CD4-positive, alpha-beta T cell (primary cell): Measurements from ENCODE around the gene ITGB6. TPM values are rescaled to one million over a fixed set of nuclear protein-coding genes. Genes with fewer than 3 reads are reported as not detected.

ENCODE experiments used
- ATAC-seq: fragments of 200-7000 bp; cut with Tn5 transposase; one replicate; pipeline ENCODE4 v1.10.0; 2022; ENCODE audit warnings: mild to moderate bottlenecking; ENCODE audit not compliant: poor library complexity
- CTCF ChIA-PET: fragments of 350-600 bp; sonication (Branson Sonifier 250); formaldehyde crosslinking; loops from one replicate; lab custom pipeline; 2021; ENCODE audit warnings: antibody characterized with exemption, inconsistent platforms; lab: Charles Lee
- POLR2A ChIA-PET: fragments of 350-600 bp; sonication (Branson Sonifier 250); formaldehyde crosslinking; loops from one replicate; lab custom pipeline; 2021; ENCODE audit warnings: antibody characterized with exemption, inconsistent platforms; lab: Charles Lee
- DNase-seq, 14 experiments: peaks; one replicate each; pipeline ENCODE4 v3.0.0-alpha.2; 2013 to 2020; ENCODE audit warnings: mixed read lengths in 2 of 14
- H3K27ac ChIP-seq, 2 donors: one replicate each; pipeline versions ENCODE4 v1.5.1 to v1.7.0; 2013; ENCODE audit warnings: low read length in 2 of 2, low read depth in 1 of 2, mild to moderate bottlenecking in 1 of 2
- H3K27me3 ChIP-seq, 2 experiments: 1 replicate in 1 of 2; 2 replicates in 1 of 2; pipeline versions ENCODE4 v1.6.1 to v1.7.0; 2013; ENCODE audit warnings: low read length in 2 of 2, control low read depth in 1 of 2, mild to moderate bottlenecking in 1 of 2, moderate library complexity in 1 of 2; ENCODE audit not compliant: insufficient read depth in 2 of 2, control insufficient read depth in 1 of 2
- H3K36me3 ChIP-seq: one replicate; pipeline ENCODE4 v1.6.1; 2013; ENCODE audit warnings: low read length, control low read depth; ENCODE audit not compliant: insufficient read depth
- H3K4me1 ChIP-seq: one replicate; pipeline ENCODE4 v1.6.1; 2013; ENCODE audit warnings: low read length, control low read depth; ENCODE audit not compliant: insufficient read depth
- H3K4me3 ChIP-seq: one replicate; pipeline ENCODE4 v1.5.1; 2013; ENCODE audit warnings: mild to moderate bottlenecking, low read length, moderate library complexity
- H3K9me3 ChIP-seq, 2 experiments: 1 replicate in 1 of 2; 2 replicates in 1 of 2; pipeline versions ENCODE4 v1.6.1 to v1.7.0; 2013; ENCODE audit warnings: low read length in 2 of 2, mild to moderate bottlenecking in 2 of 2, control low read depth in 1 of 2, moderate library complexity in 1 of 2; ENCODE audit not compliant: control insufficient read depth in 1 of 2, insufficient read depth in 1 of 2
- H3K27ac Mint-ChIP-seq: one replicate; pipeline ENCODE4 v1.8.0; 2020; ENCODE audit warnings: mixed read lengths
- H3K27me3 Mint-ChIP-seq: one replicate; pipeline ENCODE4 v1.8.0; 2021; ENCODE audit warnings: mixed read lengths
- H3K36me3 Mint-ChIP-seq: one replicate; pipeline ENCODE4 v1.8.0; 2021; ENCODE audit warnings: low read depth, mixed read lengths
- H3K4me1 Mint-ChIP-seq: one replicate; pipeline ENCODE4 v1.8.0; 2021; ENCODE audit warnings: low read depth, mixed read lengths
- H3K4me3 Mint-ChIP-seq: one replicate; pipeline ENCODE4 v1.8.0; 2020; ENCODE audit warnings: mild to moderate bottlenecking, mixed read lengths
- H3K9me3 Mint-ChIP-seq: one replicate; pipeline ENCODE4 v1.8.0; 2020; ENCODE audit warnings: mixed read lengths
- intact Hi-C, 2 experiments: fragments of 100-400 bp; cut with DNase I in 1 of 2; cut with micrococcal nuclease in 1 of 2; formaldehyde crosslinking; loops; one replicate each; pipeline versions ENCODE4 v1.15.1 to v1.9.0; 2023 to 2025; cut with DNase I, micrococcal nuclease
- total RNA-seq, 174 experiments: library from RNA in 2 of 174; stranded (reverse) in 2 of 174; gene quantifications; one replicate each; pipeline ENCODE4 v1.2.3 and lab custom pipeline; 2021 to 2026
- TF ChIP-seq, protein P1 (sequence below): fragments of 200-600 bp; IDR thresholded peaks from one replicate; pipeline ENCODE4 v1.8.0; 2022; ENCODE audit warnings: antibody characterized with exemption, mild to moderate bottlenecking

Gene ITGB6
- total RNA-seq, 2 experiments from 2014 or later = not detected

DNA sequence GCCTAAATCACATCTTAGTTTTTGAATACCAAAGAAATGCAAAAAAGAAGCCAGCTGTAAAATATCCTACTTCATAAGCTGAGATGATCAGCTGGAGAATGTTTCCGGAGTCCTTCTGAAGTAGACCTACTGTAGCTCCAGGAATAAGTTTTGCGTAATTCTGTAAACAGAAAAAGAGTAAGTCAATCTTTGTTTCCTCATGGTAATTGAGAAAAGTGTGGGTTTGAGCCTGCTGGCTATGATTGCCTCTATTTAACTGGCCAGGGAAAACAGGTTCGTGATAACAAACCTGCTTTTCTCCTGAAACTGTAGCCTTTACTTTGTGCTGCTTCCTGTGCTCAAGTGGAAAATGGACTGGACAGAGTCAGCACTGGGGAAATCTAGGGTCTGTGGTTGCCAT, 58.2 kb downstream of the ITGB6 start:
- H3K9me3 Mint-ChIP-seq = no peaks in the 10 kb centered on the region
- intact Hi-C loops = no loop called here
- H3K4me1 Mint-ChIP-seq = no peaks in the 10 kb centered on the region
- ChIA-PET CTCF (interaction anchor here (3.3 kb wide), 1 partner anchor 10 kb away, joined by 8 read pairs; no protein-coding TSS in a partner anchor), POLR2A (no interaction called here)
- no peak overlapping the region for H3K4me3 ChIP-seq
- H3K4me1 ChIP-seq = no peaks in the 10 kb centered on the region
- H3K27me3 ChIP-seq = peaks cover 0 to 14% of the 10 kb centered on the region in 2 experiments
- ATAC-seq = no peak
- no peak for DNase-seq
- H3K36me3 Mint-ChIP-seq = no peaks in the 10 kb centered on the region
- H3K27me3 Mint-ChIP-seq = no peaks in the 10 kb centered on the region
- TF ChIP-seq, protein P1, sequence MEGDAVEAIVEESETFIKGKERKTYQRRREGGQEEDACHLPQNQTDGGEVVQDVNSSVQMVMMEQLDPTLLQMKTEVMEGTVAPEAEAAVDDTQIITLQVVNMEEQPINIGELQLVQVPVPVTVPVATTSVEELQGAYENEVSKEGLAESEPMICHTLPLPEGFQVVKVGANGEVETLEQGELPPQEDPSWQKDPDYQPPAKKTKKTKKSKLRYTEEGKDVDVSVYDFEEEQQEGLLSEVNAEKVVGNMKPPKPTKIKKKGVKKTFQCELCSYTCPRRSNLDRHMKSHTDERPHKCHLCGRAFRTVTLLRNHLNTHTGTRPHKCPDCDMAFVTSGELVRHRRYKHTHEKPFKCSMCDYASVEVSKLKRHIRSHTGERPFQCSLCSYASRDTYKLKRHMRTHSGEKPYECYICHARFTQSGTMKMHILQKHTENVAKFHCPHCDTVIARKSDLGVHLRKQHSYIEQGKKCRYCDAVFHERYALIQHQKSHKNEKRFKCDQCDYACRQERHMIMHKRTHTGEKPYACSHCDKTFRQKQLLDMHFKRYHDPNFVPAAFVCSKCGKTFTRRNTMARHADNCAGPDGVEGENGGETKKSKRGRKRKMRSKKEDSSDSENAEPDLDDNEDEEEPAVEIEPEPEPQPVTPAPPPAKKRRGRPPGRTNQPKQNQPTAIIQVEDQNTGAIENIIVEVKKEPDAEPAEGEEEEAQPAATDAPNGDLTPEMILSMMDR = no peak
- H3K4me3 Mint-ChIP-seq = no peak overlapping the region
- H3K27ac ChIP-seq = no peak overlapping the region
- no peaks in the 10 kb centered on the region for H3K36me3 ChIP-seq
- no peak overlapping the region for H3K27ac Mint-ChIP-seq
- H3K9me3 ChIP-seq = no peaks in the 10 kb centered on the region

DNA sequence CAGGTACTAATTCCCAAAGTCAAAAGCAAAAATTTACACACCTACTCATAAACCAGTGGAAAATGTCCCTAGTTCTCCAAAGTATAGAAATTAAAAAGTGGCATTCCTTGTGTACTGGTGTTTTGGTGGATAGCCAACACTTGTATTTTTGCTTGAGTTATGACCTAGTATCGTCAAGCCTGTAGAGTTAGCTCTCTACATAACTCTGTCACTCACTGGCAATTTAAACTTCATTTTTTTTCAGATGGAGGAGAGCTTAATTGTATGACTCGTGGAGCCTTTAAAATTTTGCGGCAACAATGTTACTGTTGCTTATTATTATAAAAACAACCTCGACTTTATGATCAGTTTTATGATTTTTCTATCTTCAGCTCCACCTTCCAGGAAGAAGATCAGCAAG, 58.7 kb downstream of the ITGB6 start:
- Mint-ChIP-seq H3K4me3 (no peak overlapping the region), H3K9me3 (no peaks in the 10 kb centered on the region), H3K36me3 (no peaks in the 10 kb centered on the region), H3K4me1 (no peaks in the 10 kb centered on the region), H3K27me3 (no peaks in the 10 kb centered on the region), H3K27ac (no peak overlapping the region)
- TF ChIP-seq, protein P1 = no peak
- ChIA-PET CTCF (interaction anchor here (3.3 kb wide), 1 partner anchor 10 kb away, joined by 8 read pairs; no protein-coding TSS in a partner anchor), POLR2A (no interaction called here)
- Histone ChIP-seq H3K36me3 (no peaks in the 10 kb centered on the region), H3K4me3 (no peak overlapping the region), H3K27ac (no peak overlapping the region), H3K27me3 (peaks cover 0 to 14% of the 10 kb centered on the region in 2 experiments), H3K9me3 (no peaks in the 10 kb centered on the region), H3K4me1 (no peaks in the 10 kb centered on the region)
- intact Hi-C loops = no loop called here
- DNase-seq (no peak), ATAC-seq (no peak)

DNA sequence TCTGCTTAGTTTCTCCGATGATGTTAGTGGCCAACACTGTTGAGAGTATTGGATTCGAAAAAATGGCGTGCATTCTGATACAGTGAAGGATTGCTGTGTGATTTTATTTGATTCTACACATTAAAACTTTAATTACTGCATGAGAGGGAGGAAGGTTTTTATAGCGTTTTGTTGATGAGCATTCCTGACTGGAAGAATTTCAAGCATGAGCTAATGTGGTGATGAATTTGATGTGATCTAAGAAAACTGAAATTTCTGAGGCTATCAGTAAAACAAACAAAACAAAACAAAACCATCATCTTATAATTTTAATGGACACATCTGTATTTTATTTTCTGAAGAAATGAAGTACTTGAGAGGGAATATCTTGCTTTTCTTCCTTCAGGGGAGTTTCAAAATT, 59.6 kb downstream of the ITGB6 start:
- CTCF ChIA-PET = interaction anchor here (3.3 kb wide), 1 partner anchor 9 kb away, joined by 8 read pairs; no protein-coding TSS in a partner anchor
- H3K27ac ChIP-seq = no peak overlapping the region
- no peak overlapping the region for H3K27ac Mint-ChIP-seq

More for the DNA sequence above, 59.6 kb downstream of the ITGB6 start:
- DNase-seq (no peak), ATAC-seq (no peak)
- TF ChIP-seq, protein P1 = no peak
- Mint-ChIP-seq H3K36me3 (no peaks in the 10 kb centered on the region), H3K4me1 (no peaks in the 10 kb centered on the region), H3K4me3 (no peak overlapping the region), H3K27me3 (no peaks in the 10 kb centered on the region), H3K9me3 (no peaks in the 10 kb centered on the region)
- POLR2A ChIA-PET = no interaction called here
- H3K27me3 ChIP-seq = peaks cover 0 to 14% of the 10 kb centered on the region in 2 experiments
- H3K4me1 ChIP-seq = no peaks in the 10 kb centered on the region
- intact Hi-C loops = no loop called here
- H3K4me3 ChIP-seq = no peak overlapping the region
- H3K36me3 ChIP-seq = no peaks in the 10 kb centered on the region
- H3K9me3 ChIP-seq = no peaks in the 10 kb centered on the region
